CD4-positive, alpha-beta T cell treated with Interleukin-4 for 4 hours (primary cell): Measurements from ENCODE around the gene CDSN.

Experiments
- DNase-seq: peaks from one replicate; pipeline ENCODE4 v3.0.0-alpha.2; 2020

CDSN gene

DNA sequence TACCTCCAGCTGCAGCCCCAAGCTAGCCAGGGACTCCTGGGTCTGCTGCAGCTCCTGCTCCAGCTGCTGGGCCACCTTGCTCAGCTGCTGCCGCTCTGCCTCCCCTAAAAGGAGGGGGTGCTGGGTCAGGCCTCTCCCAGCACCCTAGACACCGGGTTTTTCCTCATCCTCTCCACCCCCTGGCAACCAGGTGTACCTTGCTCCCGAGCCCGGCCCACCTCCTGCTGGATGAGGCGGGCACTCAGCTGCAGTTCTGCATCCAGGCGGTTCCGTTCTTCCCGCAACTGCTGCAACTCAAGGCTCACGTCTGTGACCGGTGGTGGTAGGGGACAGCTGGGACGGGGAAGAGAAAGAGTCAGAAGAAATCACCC is 24.7 kb upstream of the CDSN start:
- no peak for DNase-seq

DNA sequence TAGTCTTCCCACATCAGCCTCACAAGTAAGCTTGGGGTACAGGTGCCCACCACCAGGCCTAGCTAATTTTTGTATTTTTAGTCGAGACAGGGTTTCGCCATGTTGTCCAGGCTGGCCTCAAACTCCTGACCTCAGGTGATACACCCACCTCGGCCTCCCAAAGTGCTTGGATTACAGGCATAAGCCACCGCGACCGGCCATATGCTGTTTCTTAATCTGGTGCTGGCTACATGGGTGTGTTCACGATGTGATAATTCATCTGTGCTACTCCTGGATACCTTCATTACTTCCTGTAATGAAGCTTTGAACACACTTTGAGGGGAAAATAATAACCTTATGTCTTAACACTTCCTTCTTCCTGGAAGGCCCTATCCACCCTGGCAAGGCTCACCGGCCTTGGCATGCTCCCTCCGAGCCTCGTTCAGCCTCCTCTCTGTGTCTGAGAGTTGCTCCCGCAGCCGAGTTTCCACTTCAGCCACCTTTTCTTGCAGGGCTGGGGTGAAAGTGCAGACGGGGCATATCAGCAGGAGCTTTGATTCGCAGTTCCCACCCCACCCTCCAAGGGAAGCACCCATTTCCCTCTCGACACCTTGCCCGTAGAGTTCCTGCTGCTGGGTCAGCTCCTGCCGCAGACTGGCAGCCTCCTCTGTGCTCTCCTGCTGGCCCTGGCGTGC is 24.2 kb upstream of the CDSN start:
- no peak for DNase-seq

GRCh38 chr6:31143148-31143547 is 22.9 kb upstream of the CDSN start:
- DNase-seq, result no peak

GRCh38 chr6:31142361-31142761 is 22.1 kb upstream of the CDSN start:
- no peak for DNase-seq

DNA sequence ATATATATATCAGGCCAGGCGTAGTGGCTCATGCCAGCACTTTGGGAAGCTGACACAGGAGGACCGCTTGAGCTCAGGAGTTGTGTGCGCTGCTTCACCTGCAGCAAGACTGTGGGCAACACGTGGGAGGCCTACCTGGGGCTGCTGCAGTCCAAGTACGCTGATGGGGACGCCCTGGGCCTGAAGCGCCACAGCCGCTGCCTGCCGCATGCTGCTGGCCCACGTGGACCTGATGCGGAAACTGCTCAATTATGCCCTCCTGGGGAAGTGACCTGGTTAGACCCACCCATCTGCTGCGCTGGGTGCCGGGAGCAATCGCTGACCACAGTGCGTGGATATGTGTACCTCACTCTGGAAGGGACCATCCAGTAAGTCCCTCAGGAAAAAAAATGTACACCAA is 20.4 kb upstream of the CDSN start:
- no peak for DNase-seq

DNA sequence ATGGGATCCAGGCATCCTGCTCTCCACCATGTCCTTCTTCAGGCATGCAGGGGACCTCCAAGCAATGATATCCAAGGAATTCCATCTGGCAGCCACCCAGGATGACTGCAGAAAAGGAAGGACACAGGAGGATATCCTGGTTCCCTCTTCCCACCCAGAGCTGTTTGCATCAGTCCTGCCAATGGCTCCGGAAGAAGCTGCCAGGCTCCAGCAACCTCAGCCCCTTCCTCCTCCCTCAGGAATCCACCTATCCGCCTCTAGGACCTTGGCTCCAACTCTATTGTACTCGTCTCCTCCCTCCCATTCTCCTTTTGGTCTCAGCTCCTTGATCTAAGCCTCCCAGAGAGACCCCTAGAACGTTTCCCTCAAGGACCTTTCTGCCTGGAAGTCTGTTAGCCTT is 19.4 kb upstream of the CDSN start:
- DNase-seq, result no peak

DNA sequence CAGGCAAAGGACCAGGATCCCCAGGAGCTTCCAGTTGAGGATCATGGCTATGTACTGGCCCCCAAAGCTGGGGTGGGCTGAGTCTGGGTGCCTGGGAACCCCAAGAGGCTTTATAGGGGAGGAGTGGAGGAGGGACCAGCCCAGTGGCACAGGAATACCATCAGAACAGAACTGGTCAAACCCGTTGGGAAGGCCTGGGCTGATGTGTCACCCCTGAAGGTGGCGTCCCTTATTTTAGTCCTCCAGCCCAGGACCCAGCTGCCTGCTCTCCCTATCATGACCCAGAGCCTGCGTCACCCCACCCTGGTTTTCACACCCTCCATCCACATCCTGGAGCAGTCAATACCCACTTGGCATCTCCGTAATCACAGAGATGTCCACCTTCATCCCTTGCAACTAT is 18.7 kb upstream of the CDSN start, which contains the start of gene PSORS1C2:
Gene PSORS1C2 (minus strand): TSS at position 85 of the 400 bp plus-strand sequence. CDS start 40 bp downstream, at position 45.
- no peak for DNase-seq

- DNase-seq, result no peak
These were observed 15.5 kb upstream of the CDSN start for GRCh38 chr6:31135710-31136109.

GRCh38 chr6:31132806-31133205 is 12.6 kb upstream of the CDSN start:
- no peak for DNase-seq

- DNase-seq, result no peak
These were observed 11.3 kb upstream of the CDSN start for GRCh38 chr6:31131595-31131994.

DNA sequence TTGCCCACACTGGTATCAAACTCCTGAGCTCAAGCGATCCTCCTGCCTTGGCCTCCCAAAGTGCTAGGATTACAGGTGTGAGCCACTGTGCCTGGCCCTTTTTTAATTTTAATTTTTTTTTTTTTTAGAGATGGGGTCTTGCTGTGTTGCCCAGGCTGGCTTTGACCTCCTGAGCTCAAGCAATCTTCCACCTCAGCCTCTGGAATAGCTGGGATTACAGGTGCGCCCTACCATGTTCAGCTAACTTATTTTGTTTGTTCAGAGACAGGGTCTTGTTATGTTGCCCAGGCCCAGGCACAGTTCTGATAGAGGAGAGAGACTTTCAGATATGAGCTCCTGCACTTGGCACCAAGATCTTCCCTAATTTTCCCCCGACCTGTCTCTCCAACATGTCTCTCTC is 10.5 kb upstream of the CDSN start:
- DNase-seq, result no peak

DNA sequence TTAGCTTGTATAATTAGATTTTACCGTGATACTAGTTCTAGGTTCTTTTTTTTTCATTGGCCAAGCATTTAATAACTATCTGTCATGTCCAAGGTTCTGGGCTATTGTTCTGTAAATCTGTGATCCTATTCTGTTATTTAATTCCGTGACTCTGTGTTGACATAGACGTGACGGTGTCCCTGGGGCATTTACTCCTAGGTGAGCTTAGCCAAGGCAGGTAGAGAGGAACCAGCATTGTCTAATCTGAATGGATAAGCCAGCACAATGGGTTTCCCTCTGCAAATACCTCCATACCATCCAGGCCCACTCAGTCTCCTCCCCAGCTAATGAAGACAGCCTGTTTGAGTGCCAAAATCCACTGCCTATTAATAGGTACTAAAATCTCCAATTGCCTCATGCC is 8.9 kb upstream of the CDSN start:
- no peak for DNase-seq

GRCh38 chr6:31128093-31128676 is 7.9 kb upstream of the CDSN start:
- DNase-seq, result peak; percentile 74

GRCh38 chr6:31126396-31127175 is 6.3 kb upstream of the CDSN start:
- no peak for DNase-seq

GRCh38 chr6:31125586-31126363 is 5.5 kb upstream of the CDSN start:
- no peak for DNase-seq

DNA sequence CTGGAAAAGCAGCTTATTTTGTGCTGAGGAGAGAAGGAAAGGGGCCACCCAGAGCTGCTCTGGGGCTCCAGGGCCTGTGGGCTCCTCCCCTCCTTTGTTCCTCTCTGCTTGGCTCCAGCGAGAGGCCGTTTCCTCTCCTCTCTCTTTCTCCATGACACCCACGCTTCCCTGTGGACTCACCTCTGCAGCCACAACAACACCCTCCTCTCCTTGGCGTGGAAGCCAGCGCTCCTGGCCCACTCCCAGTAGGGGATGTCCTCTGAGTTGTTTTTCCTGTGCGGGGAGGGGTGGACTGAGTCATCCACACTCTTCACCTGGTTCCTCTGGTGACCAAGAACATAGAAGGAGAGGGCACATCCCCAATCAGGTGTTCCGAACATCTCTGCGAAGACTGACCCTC is 4.9 kb upstream of the CDSN start:
- DNase-seq, result no peak

DNA sequence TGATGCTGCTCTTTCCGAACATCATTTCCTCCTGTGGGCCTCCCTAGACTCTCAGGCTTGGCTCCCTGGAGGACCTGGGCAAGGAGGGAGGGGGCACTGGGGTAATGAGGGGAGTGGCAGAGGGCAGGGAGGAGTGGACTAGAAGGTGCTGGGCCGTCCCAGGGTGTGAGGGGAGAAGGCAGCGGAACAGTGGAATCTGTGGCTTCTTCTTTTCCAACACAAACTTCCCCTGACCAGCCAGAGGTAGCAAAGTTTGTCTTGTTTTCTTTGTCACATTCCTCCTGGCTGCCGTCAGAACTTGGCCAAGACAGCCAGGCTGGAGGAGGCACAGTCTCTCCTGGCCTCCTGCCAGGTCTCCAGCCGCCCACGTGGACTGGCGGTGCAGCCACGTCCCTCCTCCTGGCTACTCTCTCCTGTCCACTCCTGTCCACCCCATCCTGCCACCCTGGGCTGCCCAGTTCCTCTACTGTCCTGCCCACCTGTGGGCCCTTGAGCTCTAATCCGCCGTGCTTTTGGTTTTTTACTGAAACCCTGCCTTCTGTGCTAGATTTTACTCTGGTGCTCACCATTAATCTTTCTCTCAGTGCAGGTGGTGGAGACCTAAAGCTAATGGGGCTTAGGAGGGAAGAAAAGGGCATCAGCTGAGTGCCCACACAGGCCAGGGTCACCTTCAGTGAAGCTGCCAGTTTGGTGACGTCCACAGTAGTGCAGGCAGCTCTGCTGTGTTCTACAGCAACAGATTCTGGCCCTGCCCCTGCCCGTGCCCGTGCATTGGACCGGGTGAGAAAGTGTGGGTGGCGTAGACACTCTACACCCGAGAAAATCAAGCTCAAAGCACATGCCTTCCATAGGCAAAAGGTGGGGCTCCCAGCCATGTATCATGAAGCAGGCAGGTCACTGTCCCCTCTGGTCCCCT is 2.8 kb upstream of the CDSN start:
- DNase-seq, result no peak

- no peak for DNase-seq
These were observed 1.0 kb upstream of the CDSN start for GRCh38 chr6:31121131-31121790.

DNA sequence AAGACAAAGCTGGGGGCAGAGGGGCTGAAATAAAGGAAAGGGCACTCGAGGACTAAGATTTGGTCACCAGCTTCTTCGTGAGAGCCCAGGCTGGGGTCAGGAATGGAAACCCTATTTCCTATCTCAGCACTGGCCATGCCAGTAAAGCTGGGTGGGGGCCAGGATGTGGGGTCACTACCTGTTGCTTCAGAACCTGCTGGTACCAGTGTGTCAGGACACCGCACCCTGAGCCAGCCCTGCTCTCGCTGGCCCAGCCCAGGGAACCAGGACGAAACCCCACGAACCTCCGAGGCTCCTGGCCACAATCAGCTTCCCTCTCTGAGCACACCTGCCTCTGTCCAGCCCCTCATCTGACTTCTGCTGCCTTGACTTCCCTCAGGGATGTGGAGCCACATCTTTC is 2.1 kb downstream of the CDSN start:
- no peak for DNase-seq

DNA sequence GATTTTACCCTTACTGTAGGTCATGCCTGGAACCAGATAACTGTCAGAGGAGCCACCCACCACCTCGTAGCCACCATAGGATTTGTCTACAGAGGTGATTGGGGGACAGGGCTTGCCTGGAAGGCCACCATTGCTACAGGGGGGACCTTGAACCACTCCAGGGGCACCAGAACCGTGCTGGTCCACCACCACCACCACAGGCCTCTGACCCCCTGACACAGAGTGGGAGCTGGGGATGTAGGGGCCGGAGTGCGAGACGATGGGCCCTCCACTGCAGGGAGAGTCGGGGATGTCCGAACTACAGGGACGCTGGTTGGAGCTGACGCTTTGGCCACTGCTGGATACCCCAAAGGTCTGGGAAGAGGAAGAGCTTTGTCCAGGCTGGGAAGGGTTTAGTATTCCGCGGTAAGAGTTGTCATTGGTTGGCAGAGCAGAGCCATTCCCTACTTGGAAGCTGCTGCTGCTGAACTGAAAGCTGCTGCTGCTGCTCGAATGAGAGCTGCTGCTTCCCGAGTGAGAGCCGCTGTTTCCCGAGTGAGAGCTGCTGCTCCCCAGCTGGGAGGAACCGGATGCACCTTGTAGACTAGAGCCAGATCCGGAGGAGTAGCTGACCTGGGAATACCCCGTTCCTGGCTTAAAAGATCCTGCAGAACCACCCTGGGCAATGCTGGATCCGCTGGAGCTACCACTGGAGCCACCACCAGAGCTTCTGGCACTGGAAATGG is 3.4 kb downstream of the CDSN start:
- no peak for DNase-seq

- no peak for DNase-seq
These were observed 4.2 kb downstream of the CDSN start for GRCh38 chr6:31115941-31116560.
